Hepatocyte (in vitro differentiated cells): ENCODE measurements around the gene MCRIP2. TPM values are rescaled to one million over a fixed set of nuclear protein-coding genes. Genes with fewer than 3 reads are reported as not detected.
A peak's percentile ranks its signal among the peaks of the same experiment; 100 is the strongest.

Experiments used
- DNase-seq: peaks from one replicate; pipeline ENCODE4 v3.0.0-alpha.2; 2016; ENCODE audit warnings: low spot score
- H2AFZ ChIP-seq: fragments of 200-600 bp; sonication (generic); 2 replicates; pipeline ENCODE4 v1.6.0; 2016; ENCODE audit warnings: antibody characterized with exemption, mild to moderate bottlenecking
- H3K27ac ChIP-seq: fragments of 200-600 bp; sonication (generic); 2 replicates; pipeline ENCODE4 v1.5.1; 2016; ENCODE audit warnings: mild to moderate bottlenecking
- H3K27me3 ChIP-seq: fragments of 200-600 bp; sonication (generic); 2 replicates; pipeline ENCODE4 v1.6.1; 2016
- H3K36me3 ChIP-seq: fragments of 200-600 bp; sonication (generic); replicated peaks from 2 replicates; pipeline ENCODE4 v1.5.1; 2016; ENCODE audit warnings: low read depth; ENCODE audit not compliant: insufficient read depth
- H3K4me1 ChIP-seq: fragments of 200-600 bp; sonication (generic); 2 replicates; pipeline ENCODE4 v1.5.1; 2016; ENCODE audit warnings: mild to moderate bottlenecking, moderate library complexity; ENCODE audit not compliant: insufficient read depth
- H3K4me2 ChIP-seq: fragments of 200-600 bp; sonication (generic); 2 replicates; pipeline ENCODE4 v1.6.0; 2016
- H3K4me3 ChIP-seq: fragments of 200-600 bp; sonication (generic); 2 replicates; pipeline ENCODE4 v1.5.1; 2016; ENCODE audit warnings: mild to moderate bottlenecking
- H3K79me2 ChIP-seq: fragments of 200-600 bp; sonication (generic); 2 replicates; pipeline ENCODE4 v1.6.0; 2017; ENCODE audit warnings: mild to moderate bottlenecking
- H3K9me2 ChIP-seq: fragments of 200-600 bp; sonication (generic); replicated peaks from 2 replicates; pipeline ENCODE4 v1.6.0; 2017; ENCODE audit warnings: mild to moderate bottlenecking; ENCODE audit not compliant: insufficient read depth
- H3K9me3 ChIP-seq: fragments of 200-600 bp; sonication (generic); 2 replicates; pipeline ENCODE4 v1.5.1; 2016; ENCODE audit warnings: low read depth, mild to moderate bottlenecking
- H4K20me1 ChIP-seq: fragments of 200-600 bp; sonication (generic); 2 replicates; pipeline ENCODE4 v1.6.0; 2016; ENCODE audit warnings: mild to moderate bottlenecking; ENCODE audit not compliant: insufficient read depth, poor library complexity, severe bottlenecking
- CTCF ChIP-seq: fragments of 200-600 bp; sonication (generic); IDR thresholded peaks from 2 replicates; pipeline ENCODE4 v1.5.1; 2016; ENCODE audit warnings: antibody characterized with exemption, mild to moderate bottlenecking; ENCODE audit not compliant: poor library complexity
- EZH2 ChIP-seq: fragments of 200-600 bp; sonication (generic); IDR thresholded peaks from 2 replicates; pipeline ENCODE4 v1.6.1; 2016; ENCODE audit warnings: antibody characterized with exemption, mild to moderate bottlenecking, borderline replicate concordance
- EZH2phosphoT487 ChIP-seq: fragments of 200-600 bp; sonication (generic); IDR thresholded peaks from one replicate; pipeline ENCODE4 v1.6.1; 2018; ENCODE audit warnings: antibody characterized with exemption, mild to moderate bottlenecking, low read depth, moderate library complexity; ENCODE audit not compliant: unreplicated experiment, severe bottlenecking
- WGBS: methylation state at CpG from one replicate; pipeline ENCODE4 v1.1.6; 2016; ENCODE audit warnings: low lambda C conversion rate; ENCODE audit errors: missing lambda C conversion rate; 5-methylcytosine and 5-hydroxymethylcytosine counted together
- polyA plus RNA-seq: library from polyadenylated mRNA; unstranded; fragments of >200 nt; fragmentation: Nextera tagmentation; extraction: Ambion mirVana; gene quantifications from 2 replicates; pipeline ENCODE4 v1.2.1, GENCODE V29; 2016
- total RNA-seq: library from RNA; depleted of rRNA; stranded (reverse); fragments of >200 nt; gene quantifications from 2 replicates; pipeline ENCODE4 v1.2.3, GENCODE V29; 2014

Gene MCRIP2
- total and polyA plus RNA-seq, 2 experiments from 2014 or later: 43.0 to 100 TPM

DNA sequence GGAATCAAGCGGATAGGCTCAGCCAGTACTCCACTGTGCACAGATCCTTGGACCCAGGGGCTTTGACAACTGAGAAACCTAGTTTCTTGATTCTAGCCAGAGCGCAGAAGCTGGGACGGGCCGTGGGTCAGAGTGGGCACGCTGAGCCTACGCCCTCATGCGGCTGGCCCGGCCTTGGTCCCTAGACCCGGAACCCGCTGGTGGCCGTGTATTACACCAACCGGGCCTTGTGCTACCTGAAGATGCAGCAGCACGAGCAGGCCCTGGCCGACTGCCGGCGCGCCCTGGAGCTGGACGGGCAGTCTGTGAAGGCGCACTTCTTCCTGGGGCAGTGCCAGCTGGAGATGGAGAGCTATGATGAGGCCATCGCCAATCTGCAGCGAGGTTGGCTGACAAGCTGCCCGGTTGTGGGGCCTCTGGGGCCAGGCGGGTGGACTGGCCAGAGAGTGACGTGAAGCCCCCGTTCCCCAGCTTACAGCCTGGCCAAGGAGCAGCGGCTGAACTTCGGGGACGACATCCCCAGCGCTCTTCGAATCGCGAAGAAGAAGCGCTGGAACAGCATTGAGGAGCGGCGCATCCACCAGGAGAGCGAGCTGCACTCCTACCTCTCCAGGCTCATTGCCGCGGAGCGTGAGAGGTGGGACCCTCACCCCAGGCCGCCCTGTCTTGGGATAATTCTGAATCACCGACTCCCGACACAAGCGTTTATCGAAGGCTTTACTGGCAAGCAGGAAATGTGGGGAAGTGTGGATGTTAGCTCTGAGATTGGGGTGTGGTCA lies 39.5 kb downstream of the MCRIP2 start:
- Histone ChIP-seq H3K4me2 (peak overlapping the region; percentile 99), H2AFZ (no peak overlapping the region), H4K20me1 (peaks cover 27% of the 10 kb centered on the region), H3K27ac (peak overlapping the region; percentile 97), H3K27me3 (no peaks in the 10 kb centered on the region), H3K36me3 (no peaks in the 10 kb centered on the region), H3K9me2 (no peaks in the 10 kb centered on the region), H3K79me2 (peaks cover 32% of the 10 kb centered on the region), H3K4me1 (peaks cover 33% of the 10 kb centered on the region), H3K4me3 (peak overlapping the region; percentile 100), H3K9me3 (no peaks in the 10 kb centered on the region)
- peak; percentile 14 for TF ChIP-seq CTCF
- no peak for TF ChIP-seq EZH2
- no peak for TF ChIP-seq EZH2phosphoT487
- peak; percentile 66 for DNase-seq
- WGBS: 63% methylated on average over 44 of the region's 44 CpGs

- Histone ChIP-seq H3K4me2 (peak overlapping the region; percentile 99), H3K27me3 (no peaks in the 10 kb centered on the region), H3K4me1 (peaks cover 32% of the 10 kb centered on the region), H2AFZ (no peak overlapping the region), H3K9me2 (no peaks in the 10 kb centered on the region), H3K4me3 (no peak overlapping the region), H3K79me2 (peaks cover 32% of the 10 kb centered on the region), H3K9me3 (no peaks in the 10 kb centered on the region), H3K36me3 (no peaks in the 10 kb centered on the region), H4K20me1 (peaks cover 27% of the 10 kb centered on the region), H3K27ac (no peak overlapping the region)
- TF ChIP-seq EZH2phosphoT487 (no peak), EZH2 (no peak), CTCF (no peak)
- DNase-seq: no peak
- 93% methylated on average over 28 of the region's 28 CpGs for WGBS
Observed at GRCh38 chr16:681746-682427, 40.3 kb downstream of the MCRIP2 start.

DNA sequence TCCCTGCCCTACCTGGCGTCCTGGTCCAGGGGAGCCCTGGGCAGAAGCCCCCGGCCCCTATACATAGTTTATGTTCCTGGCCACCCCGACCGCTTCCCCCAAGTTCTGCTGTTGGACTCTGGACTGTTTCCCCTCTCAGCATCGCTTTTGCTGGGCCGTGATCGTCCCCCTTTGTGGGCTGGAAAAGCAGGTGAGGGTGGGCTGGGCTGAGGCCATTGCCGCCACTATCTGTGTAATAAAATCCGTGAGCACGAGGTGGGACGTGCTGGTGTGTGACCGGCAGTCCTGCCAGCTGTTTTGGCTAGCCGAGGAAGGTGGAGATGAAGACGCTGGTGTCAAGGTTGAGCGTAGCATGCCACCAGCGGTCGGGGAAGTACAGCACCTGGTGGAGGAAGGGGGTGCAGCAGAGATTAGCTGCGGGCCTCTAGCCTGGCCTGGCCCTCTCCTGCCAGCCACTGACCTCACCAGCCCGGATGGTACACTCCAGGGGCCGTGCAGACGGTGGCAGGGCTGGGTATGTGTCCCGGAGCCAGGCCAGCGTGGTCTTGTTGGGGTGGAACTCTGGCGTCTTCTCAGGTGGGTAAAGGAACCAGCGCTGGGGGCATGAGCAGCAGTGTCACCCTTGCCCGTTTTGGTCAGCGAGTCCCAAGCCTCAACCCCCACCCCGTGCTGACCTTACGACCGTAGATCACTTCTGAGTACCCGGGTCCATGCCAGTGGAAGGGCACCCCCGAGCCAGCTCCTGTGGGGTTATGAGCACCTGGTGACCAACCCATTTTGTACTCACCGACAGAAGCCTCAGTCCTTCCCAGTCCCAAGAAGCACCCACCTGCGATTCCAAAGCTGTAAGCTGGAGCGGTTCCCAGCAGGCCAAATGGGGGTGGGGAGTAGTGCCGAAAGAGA lies 41.1 kb downstream of the MCRIP2 start:
- 90% methylated on average over 36 of the region's 36 CpGs for WGBS
- no peaks in the 10 kb centered on the region for H3K27me3 ChIP-seq
- H3K9me3 ChIP-seq: no peaks in the 10 kb centered on the region
- H3K4me2 ChIP-seq: peak overlapping the region; percentile 98
- H3K4me1 ChIP-seq: peaks cover 32% of the 10 kb centered on the region
- no peak for DNase-seq
- H3K79me2 ChIP-seq: peaks cover 32% of the 10 kb centered on the region
- TF ChIP-seq EZH2 (no peak), EZH2phosphoT487 (no peak), CTCF (no peak)
- H3K9me2 ChIP-seq: no peaks in the 10 kb centered on the region
- H3K36me3 ChIP-seq: no peaks in the 10 kb centered on the region
- H3K27ac ChIP-seq: no peak overlapping the region
- H4K20me1 ChIP-seq: peaks cover 27% of the 10 kb centered on the region
- no peak overlapping the region for H3K4me3 ChIP-seq
- no peak overlapping the region for H2AFZ ChIP-seq
